Adrenal gland (tissue), 12 donors: ENCODE measurements around the gene CHN2. TPM values are rescaled to one million over a fixed set of nuclear protein-coding genes. Genes with fewer than 3 reads are reported as not detected.

Experiments
- DNase-seq, 7 donors: peaks; one replicate each; pipeline ENCODE4 v3.0.0-alpha.2; 2019 to 2020
- H3K27ac ChIP-seq, 5 donors: fragments of 200-600 bp; sonication (generic) in 4 of 5; 1 replicate in 3 of 5; 2 replicates in 2 of 5; pipeline versions ENCODE4 v1.5.1 to v1.8.0; 2016 to 2020; ENCODE audit warnings: mild to moderate bottlenecking in 1 of 5
- H3K27me3 ChIP-seq: fragments of 200-600 bp; 2 replicates; pipeline ENCODE4 v1.8.0; 2021
- H3K36me3 ChIP-seq, 2 donors: fragments of 200-600 bp; replicated peaks in 1 of 2; 1 replicate in 1 of 2; 2 replicates in 1 of 2; pipeline versions ENCODE4 v1.5.1 to v1.8.0; 2018 to 2022
- H3K4me1 ChIP-seq, 2 donors: fragments of 200-600 bp; replicated peaks in 1 of 2; 1 replicate in 1 of 2; 2 replicates in 1 of 2; pipeline versions ENCODE4 v1.5.1 to v1.8.0; 2018 to 2021
- H3K4me3 ChIP-seq, 4 donors: fragments of 200-600 bp; sonication (generic) in 3 of 4; one replicate each; pipeline ENCODE4 v1.5.1; 2016 to 2018
- H3K9me3 ChIP-seq, 3 donors: fragments of 200-600 bp; sonication (generic) in 1 of 3; replicated peaks in 1 of 3; 1 replicate in 2 of 3; 2 replicates in 1 of 3; pipeline versions ENCODE4 v1.5.1 to v1.8.0; 2016 to 2021
- POLR2A ChIP-seq, 2 donors: fragments of 450-650 bp; IDR thresholded peaks; one replicate each; pipeline ENCODE4 v1.6.1; 2017; ENCODE audit warnings: antibody characterized with exemption in 2 of 2, mild to moderate bottlenecking in 2 of 2, moderate library complexity in 1 of 2
- WGBS, 4 donors: extraction: QIAGEN DNeasy Blood & Tissue Kit in 2 of 4; methylation state at CpG; one replicate each; pipeline versions ENCODE4 v1.1.5 to v1.1.7; 2013 to 2017; 5-methylcytosine and 5-hydroxymethylcytosine counted together
- intact Hi-C, 2 donors: fragments of 100-400 bp; cut with DNase I; formaldehyde crosslinking; loops; one replicate each; pipeline versions ENCODE4 v1.14.1 to v1.15.0; 2022 to 2023
- polyA plus RNA-seq, 3 donors: library from polyadenylated mRNA; stranded (reverse); fragments of 200-250 nt in 2 of 3; fragments of 350-450 nt in 1 of 3; fragmentation: Illumina TruSeq in 1 of 3; extraction: RNeasy Lipid Tissue Mini Kit (QIAGEN cat#74804) in 1 of 3; gene quantifications; one replicate each; pipeline ENCODE4 v1.2.3, GENCODE V29; 2013 to 2014
- total RNA-seq, 9 donors: library from RNA; depleted of rRNA in 4 of 9; stranded (reverse); fragments of >200 nt in 4 of 9; fragments of 120-200 nt in 1 of 9; fragmentation: NEBNext Ultra II Directional in 1 of 9; extraction: Animal tissue kit (Norgen Biotek cat#: 25700) in 1 of 9; gene quantifications; one replicate each; pipeline versions ENCODE4 v1.1.0 to v1.2.4, GENCODE V29; 2013 to 2023
- TF ChIP-seq, protein P1 (sequence below), 6 experiments: fragments of 450-650 bp in 4 of 6; fragments of 200-600 bp in 2 of 6; sonication (generic) in 1 of 6; IDR thresholded peaks; 1 replicate in 5 of 6; 2 replicates in 1 of 6; pipeline versions ENCODE4 v1.5.1 to v1.8.0; 2016 to 2021; ENCODE audit warnings: antibody characterized with exemption in 6 of 6, mild to moderate bottlenecking in 2 of 6, moderate library complexity in 1 of 6
- donor health status: healthy with polysubstance abuse.
- donor health status: Bipolar disorder and iron deficiency.
- donor health status: DM: yes; HTN: yes; CAD: no.
- donor health status: DM: no; HTN: no; CAD: no.
- donor health status: DM: no; HTN: no; CAD: no.
- donor health status: DM: yes; HTN: yes; CAD: no.

The CHN2 gene
- total and polyA plus RNA-seq, 12 donors = 2.7 to 35.4 (median 11.5) TPM

DNA sequence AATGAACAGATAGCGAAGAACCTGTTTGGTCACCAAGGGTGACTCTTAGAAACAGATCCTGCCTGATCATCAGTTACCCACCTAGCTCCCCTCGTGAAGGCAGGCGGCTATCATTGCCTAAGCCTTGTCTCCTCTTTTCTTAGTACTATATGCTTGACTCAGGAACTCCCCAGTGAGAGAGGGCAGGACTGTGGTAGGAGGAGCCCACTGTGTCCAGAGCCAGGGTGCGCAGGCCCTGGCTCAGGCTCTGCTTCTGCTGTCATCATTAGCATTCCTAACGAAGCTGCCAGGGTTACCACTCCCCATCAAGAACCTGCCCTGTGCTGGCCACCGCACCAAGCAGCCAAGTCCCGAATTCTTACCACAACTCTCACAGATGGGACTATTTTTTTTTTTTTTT, 160.8 kb downstream of the CHN2 start:
- no peaks in the 10 kb centered on the region for H3K36me3 ChIP-seq
- intact Hi-C loops = no loop called here
- H3K4me3 ChIP-seq = no peak overlapping the region
- DNase-seq = no peak
- TF ChIP-seq, protein P1, sequence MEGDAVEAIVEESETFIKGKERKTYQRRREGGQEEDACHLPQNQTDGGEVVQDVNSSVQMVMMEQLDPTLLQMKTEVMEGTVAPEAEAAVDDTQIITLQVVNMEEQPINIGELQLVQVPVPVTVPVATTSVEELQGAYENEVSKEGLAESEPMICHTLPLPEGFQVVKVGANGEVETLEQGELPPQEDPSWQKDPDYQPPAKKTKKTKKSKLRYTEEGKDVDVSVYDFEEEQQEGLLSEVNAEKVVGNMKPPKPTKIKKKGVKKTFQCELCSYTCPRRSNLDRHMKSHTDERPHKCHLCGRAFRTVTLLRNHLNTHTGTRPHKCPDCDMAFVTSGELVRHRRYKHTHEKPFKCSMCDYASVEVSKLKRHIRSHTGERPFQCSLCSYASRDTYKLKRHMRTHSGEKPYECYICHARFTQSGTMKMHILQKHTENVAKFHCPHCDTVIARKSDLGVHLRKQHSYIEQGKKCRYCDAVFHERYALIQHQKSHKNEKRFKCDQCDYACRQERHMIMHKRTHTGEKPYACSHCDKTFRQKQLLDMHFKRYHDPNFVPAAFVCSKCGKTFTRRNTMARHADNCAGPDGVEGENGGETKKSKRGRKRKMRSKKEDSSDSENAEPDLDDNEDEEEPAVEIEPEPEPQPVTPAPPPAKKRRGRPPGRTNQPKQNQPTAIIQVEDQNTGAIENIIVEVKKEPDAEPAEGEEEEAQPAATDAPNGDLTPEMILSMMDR (IDR thresholded peaks at IDR 0.05) = no peak
- TF ChIP-seq POLR2A (IDR thresholded peaks at IDR 0.05) = no peak
- H3K9me3 ChIP-seq = no peaks in the 10 kb centered on the region
- H3K27ac ChIP-seq = no peak overlapping the region
- no peaks in the 10 kb centered on the region for H3K4me1 ChIP-seq
- no peaks in the 10 kb centered on the region for H3K27me3 ChIP-seq
- 83 to 94% (median 88%) methylated on average over 7 of the region's 7 CpGs for WGBS, 4 donors

DNA sequence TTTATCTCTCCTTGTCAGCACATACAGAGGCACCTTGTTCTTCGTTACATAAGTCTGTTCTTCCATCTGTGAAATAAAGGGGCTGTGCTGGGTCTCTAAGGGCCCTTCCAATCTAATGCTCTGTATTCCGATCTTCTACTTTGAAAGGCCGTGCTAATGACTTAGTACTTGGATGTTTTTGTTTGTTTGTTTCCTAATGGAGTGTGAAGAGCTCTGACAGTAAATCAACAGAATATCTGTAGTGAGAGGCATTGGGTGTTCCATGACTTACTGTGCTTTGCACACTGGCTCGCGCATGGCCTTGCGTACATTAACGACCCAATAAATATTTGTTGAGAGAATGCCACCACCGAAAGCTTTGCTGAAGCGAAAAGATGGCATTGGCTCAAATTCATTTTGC, 162.1 kb downstream of the CHN2 start:
- no peaks in the 10 kb centered on the region for H3K9me3 ChIP-seq
- intact Hi-C loops = no loop called here
- no peak for TF ChIP-seq POLR2A (IDR thresholded peaks at IDR 0.05)
- TF ChIP-seq, protein P1 (IDR thresholded peaks at IDR 0.05) = no peak
- H3K36me3 ChIP-seq = no peaks in the 10 kb centered on the region
- no peaks in the 10 kb centered on the region for H3K27me3 ChIP-seq
- no peak overlapping the region for H3K27ac ChIP-seq
- WGBS, 4 donors = 93 to 94% (median 93%) methylated on average over 9 of the region's 9 CpGs
- H3K4me3 ChIP-seq = no peak overlapping the region
- DNase-seq = no peak
- H3K4me1 ChIP-seq = no peaks in the 10 kb centered on the region

DNA sequence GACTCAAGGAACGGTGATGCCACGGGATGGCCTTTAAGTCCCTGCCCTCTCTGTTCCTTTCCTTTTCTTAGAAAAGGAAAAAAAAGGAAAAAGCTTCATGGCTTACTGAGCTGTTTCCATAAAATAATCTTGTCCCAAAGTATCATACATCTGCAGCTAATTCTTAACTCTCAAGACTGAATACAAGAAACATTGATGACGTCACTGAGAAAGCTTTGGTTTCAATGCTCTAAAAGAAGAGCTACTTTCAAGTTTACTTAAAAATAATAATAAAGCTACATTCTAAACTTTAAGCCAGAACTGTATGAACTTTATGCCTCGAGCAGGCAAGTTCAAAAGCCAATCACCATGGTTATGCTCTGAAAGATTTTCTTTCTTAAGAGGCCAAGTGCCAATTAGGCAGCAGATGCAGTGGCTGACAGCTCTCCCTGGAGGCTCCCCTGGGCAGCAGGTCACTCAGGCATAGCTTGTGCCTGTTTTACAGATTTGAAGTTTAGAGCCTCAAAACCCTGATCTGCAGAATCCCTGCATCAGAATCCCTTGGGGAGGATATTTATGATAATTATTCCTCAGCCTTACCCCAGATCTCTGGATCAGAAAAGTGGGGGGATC, 165.0 kb downstream of the CHN2 start:
- TF ChIP-seq, protein P1 (IDR thresholded peaks at IDR 0.05) = no peak
- no peak for TF ChIP-seq POLR2A (IDR thresholded peaks at IDR 0.05)
- Histone ChIP-seq H3K4me1 (no peaks in the 10 kb centered on the region), H3K9me3 (no peaks in the 10 kb centered on the region), H3K4me3 (no peak overlapping the region), H3K27ac (no peak overlapping the region), H3K27me3 (no peaks in the 10 kb centered on the region), H3K36me3 (no peaks in the 10 kb centered on the region)
- intact Hi-C loops = no loop called here
- DNase-seq = no peak
- WGBS, 4 donors = 85 to 91% (median 86%) methylated on average over 4 of the region's 4 CpGs

DNA sequence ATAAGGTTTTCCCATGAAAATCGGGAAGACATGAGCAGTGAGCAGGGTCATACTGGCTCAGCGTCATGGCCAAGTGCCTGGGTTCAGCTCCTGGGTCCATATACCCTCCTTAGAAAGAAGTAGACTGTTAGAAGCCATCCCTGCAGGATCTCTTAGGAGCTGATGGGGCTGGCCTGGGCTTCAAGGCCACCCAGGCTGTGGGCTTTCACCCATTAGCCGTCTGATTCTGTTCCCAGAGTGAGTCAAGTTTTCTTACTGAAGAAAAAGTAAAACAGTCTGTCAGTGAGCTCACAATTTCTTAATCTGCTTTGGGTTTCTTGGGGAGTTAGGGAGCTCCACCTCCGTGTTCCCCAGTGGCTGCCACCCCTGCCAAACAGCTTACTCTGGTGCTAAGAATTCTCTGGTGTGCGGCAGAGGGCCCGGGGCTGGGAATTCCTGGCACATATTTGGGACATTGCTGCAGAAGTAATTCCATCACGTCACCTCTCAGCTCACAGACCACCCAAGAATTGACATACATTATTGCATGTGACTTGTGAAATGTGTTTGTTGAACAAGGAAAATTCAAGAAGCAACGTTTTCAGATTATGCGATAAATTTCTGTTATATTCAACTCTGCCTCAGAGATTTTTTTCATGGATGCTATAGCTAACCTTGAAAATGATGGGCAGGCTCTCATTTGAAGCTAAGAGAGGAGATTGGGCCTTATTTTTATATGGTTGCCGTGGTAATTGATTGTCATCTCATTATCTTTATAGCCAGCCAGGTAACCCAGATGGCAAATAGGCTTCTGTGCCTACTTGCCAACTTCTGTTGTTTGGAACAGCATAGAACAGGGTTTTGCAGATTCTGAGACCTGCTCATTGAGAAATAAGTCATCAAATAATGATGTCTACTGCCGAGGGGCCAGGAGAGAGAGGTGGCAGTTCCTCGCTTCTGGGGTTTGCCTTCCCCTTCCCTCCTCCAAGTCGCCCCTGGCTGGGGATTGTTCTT, 166.4 kb downstream of the CHN2 start:
- TF ChIP-seq POLR2A (IDR thresholded peaks at IDR 0.05) = no peak
- TF ChIP-seq, protein P1 (IDR thresholded peaks at IDR 0.05) = no peak
- Histone ChIP-seq H3K4me3 (no peak overlapping the region), H3K36me3 (no peaks in the 10 kb centered on the region), H3K9me3 (no peaks in the 10 kb centered on the region), H3K27me3 (no peaks in the 10 kb centered on the region), H3K4me1 (no peaks in the 10 kb centered on the region), H3K27ac (no peak overlapping the region)
- 63 to 74% (median 68%) methylated on average over 12 to 13 of the region's 13 CpGs for WGBS, 4 donors
- intact Hi-C loops = no loop called here
- DNase-seq = no peak
